ENCODE data around the gene EDAR. TPM values are rescaled to one million over a fixed set of nuclear protein-coding genes. Genes with fewer than 3 reads are reported as not detected.

EDAR gene
- polyA plus RNA-seq, 1 of the 3 experiments (the other 2 are of a cell fraction) = not detected

DNA sequence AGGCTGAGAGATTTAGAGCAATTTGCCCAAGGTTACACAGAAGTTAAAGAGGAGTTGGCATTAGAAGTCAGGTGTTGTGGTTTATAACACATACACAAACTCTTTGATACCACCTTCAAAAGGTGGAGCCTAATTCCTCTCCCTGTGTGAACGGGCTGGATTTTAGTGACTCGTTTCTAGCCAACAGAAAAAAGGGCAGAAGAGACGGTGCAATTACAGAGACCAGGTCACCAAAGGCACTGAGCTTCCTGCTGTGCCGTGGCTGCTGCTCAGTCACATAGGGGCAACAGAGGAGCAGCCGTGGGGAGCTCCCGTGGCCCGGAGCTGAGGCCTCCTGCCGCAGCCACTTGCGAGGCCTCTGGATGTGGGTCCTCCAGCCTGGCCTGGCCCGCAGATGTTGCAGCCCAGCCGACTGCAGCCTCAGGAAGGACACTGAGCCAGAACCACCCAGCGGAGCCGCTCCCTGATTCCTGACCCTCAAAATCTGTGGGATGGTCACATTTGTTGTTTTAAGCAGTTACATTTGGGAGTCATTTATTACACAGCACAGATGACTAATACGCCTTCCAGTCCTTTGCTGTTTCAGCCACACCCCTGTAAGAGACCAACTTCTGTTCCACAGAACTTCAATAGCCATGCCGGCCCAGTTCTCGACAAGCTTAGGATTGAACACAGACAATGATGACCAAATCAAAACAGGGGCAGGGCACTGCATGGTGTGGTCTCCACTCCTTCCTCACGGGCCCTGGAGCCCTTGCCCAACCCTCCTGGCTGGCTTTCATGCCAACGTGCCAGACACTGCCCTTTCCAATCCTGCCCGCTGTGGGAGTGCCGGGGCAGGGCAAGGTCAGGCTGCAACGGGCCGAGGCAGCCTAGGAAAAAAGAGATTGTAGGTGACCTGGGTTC is 17.1 kb downstream of the EDAR start:
- H3K9me2 ChIP-seq = no peaks in the 10 kb centered on the region
- POLR2A ChIA-PET = no interaction called here
- CTCF ChIA-PET = interaction anchor here (1.0 to 1.1 kb wide), 2 partner anchors 28 to 43 kb away, joined by 3 read pairs; no protein-coding TSS in a partner anchor
- H3K9ac ChIP-seq = no peak overlapping the region
- no peaks in the 10 kb centered on the region for H3F3A ChIP-seq (replicated peaks; ENCODE audit: insufficient read depth)
- no peak overlapping the region for H3K4me3 ChIP-seq (ENCODE audit: low read depth in 2 of 2, low read length in 1 of 2)
- 38% methylated on average over 9 of the region's 22 CpGs for whole genome bisulfite sequencing (ENCODE audit: low lambda C conversion rate)
- H2AFZ ChIP-seq (ENCODE audit: low read depth) = no peak overlapping the region
- no peaks in the 10 kb centered on the region; the same call in 1 of the 2 replicates for H3K27me3 ChIP-seq (ENCODE audit: insufficient read depth)
- H4K20me1 ChIP-seq (ENCODE audit: insufficient read depth) = no peaks in the 10 kb centered on the region
- H3K27ac ChIP-seq (ENCODE audit: low read depth in 2 of 2, low read length in 1 of 2) = no peak overlapping the region
- TF ChIP-seq TAF1 (IDR thresholded peaks at IDR 0.05; ENCODE audit: borderline replicate concordance, low read depth, low read length) = no peak
- TF ChIP-seq, protein P1, sequence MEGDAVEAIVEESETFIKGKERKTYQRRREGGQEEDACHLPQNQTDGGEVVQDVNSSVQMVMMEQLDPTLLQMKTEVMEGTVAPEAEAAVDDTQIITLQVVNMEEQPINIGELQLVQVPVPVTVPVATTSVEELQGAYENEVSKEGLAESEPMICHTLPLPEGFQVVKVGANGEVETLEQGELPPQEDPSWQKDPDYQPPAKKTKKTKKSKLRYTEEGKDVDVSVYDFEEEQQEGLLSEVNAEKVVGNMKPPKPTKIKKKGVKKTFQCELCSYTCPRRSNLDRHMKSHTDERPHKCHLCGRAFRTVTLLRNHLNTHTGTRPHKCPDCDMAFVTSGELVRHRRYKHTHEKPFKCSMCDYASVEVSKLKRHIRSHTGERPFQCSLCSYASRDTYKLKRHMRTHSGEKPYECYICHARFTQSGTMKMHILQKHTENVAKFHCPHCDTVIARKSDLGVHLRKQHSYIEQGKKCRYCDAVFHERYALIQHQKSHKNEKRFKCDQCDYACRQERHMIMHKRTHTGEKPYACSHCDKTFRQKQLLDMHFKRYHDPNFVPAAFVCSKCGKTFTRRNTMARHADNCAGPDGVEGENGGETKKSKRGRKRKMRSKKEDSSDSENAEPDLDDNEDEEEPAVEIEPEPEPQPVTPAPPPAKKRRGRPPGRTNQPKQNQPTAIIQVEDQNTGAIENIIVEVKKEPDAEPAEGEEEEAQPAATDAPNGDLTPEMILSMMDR (IDR thresholded peaks at IDR 0.05) = no peak
- TF ChIP-seq JUND (IDR thresholded peaks at IDR 0.05) = no peak
- TF ChIP-seq GABPA (IDR thresholded peaks at IDR 0.05; ENCODE audit: low read depth) = no peak
- no peak for TF ChIP-seq EP300 (IDR thresholded peaks at IDR 0.05; ENCODE audit: borderline replicate concordance in 1 of 2, low read depth in 1 of 2, low read length in 1 of 2)
- TF ChIP-seq, protein P2, sequence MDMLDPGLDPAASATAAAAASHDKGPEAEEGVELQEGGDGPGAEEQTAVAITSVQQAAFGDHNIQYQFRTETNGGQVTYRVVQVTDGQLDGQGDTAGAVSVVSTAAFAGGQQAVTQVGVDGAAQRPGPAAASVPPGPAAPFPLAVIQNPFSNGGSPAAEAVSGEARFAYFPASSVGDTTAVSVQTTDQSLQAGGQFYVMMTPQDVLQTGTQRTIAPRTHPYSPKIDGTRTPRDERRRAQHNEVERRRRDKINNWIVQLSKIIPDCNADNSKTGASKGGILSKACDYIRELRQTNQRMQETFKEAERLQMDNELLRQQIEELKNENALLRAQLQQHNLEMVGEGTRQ (IDR thresholded peaks at IDR 0.05; ENCODE audit: borderline replicate concordance, low read depth, low read length) = no peak
- no peak for TF ChIP-seq YY1 (IDR thresholded peaks at IDR 0.05; ENCODE audit: low read depth)
- TF ChIP-seq RAD21 (IDR thresholded peaks at IDR 0.05; ENCODE audit: low read length) = no peak
- no peak for TF ChIP-seq SMC3 (IDR thresholded peaks at IDR 0.05; ENCODE audit: low read depth, low read length)
- H3K9me3 ChIP-seq = no peaks in the 10 kb centered on the region
- no peak overlapping the region for H3K4me2 ChIP-seq
- H3K79me2 ChIP-seq (ENCODE audit: insufficient read depth) = no peaks in the 10 kb centered on the region
- no peaks in the 10 kb centered on the region for H3K36me3 ChIP-seq (replicated peaks in 1 of 2; ENCODE audit: control insufficient read depth in 1 of 2, insufficient read depth in 2 of 2, low read length in 1 of 2)
- no peak for DNase-seq
- no peaks in the 10 kb centered on the region for H3K4me1 ChIP-seq (ENCODE audit: control insufficient read depth in 1 of 2, insufficient read depth in 2 of 2, low read depth in 1 of 2, low read length in 1 of 2)

DNA sequence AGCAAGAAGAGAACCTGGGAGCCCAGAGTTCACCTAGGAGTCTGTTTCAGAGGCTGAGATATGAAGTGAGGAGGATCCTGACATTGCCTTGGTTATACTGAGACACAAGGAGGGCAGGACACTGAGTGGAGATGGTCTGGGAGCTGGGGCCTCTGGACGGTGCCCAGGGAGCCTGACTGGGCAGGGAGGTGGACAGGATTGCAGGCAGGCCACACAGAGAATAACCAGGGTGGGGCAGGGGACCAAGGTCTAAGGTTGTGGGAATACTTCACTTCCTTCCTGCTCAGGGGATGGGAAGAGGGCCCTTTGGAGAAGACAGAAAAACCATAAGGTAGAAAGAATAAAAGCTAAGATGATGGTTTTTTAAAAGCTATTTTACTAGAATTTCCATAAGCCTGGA is 18.7 kb downstream of the EDAR start:
- Histone ChIP-seq H3K4me3 (ENCODE audit: low read depth in 2 of 2, low read length in 1 of 2) (no peak overlapping the region), H3K4me1 (ENCODE audit: control insufficient read depth in 1 of 2, insufficient read depth in 2 of 2, low read depth in 1 of 2, low read length in 1 of 2) (no peaks in the 10 kb centered on the region), H3K9ac (no peak overlapping the region), H3K36me3 (replicated peaks in 1 of 2; ENCODE audit: control insufficient read depth in 1 of 2, insufficient read depth in 2 of 2, low read length in 1 of 2) (no peaks in the 10 kb centered on the region), H3K9me3 (no peaks in the 10 kb centered on the region), H3F3A (replicated peaks; ENCODE audit: insufficient read depth) (no peaks in the 10 kb centered on the region), H3K9me2 (no peaks in the 10 kb centered on the region), H3K27ac (ENCODE audit: low read depth in 2 of 2, low read length in 1 of 2) (no peak overlapping the region), H3K79me2 (ENCODE audit: insufficient read depth) (no peaks in the 10 kb centered on the region), H4K20me1 (ENCODE audit: insufficient read depth) (no peaks in the 10 kb centered on the region), H3K4me2 (no peak overlapping the region), H3K27me3 (ENCODE audit: insufficient read depth) (no peaks in the 10 kb centered on the region; the same call in 1 of the 2 replicates), H2AFZ (ENCODE audit: low read depth) (no peak overlapping the region)
- DNase-seq = no peak
- CTCF ChIA-PET = interaction anchor here (0.8 to 1.5 kb wide), 6 partner anchors 32 to 384 kb away, joined by 3 to 4 read pairs (median 3); no protein-coding TSS in a partner anchor
- TF ChIP-seq RAD21 (IDR thresholded peaks at IDR 0.05; ENCODE audit: low read length) = no peak
- no peak for TF ChIP-seq NFIC (IDR thresholded peaks at IDR 0.05; ENCODE audit: borderline replicate concordance)
- no peak for TF ChIP-seq GATA2 (CRISPR knock-in tag; IDR thresholded peaks at IDR 0.05)
- no peak for TF ChIP-seq EZH2phosphoT487 (IDR thresholded peaks at IDR 0.05; ENCODE audit: borderline replicate concordance, low read depth)
- TF ChIP-seq, protein P3, sequence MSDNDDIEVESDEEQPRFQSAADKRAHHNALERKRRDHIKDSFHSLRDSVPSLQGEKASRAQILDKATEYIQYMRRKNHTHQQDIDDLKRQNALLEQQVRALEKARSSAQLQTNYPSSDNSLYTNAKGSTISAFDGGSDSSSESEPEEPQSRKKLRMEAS (IDR thresholded peaks at IDR 0.05; ENCODE audit: low read depth) = no peak
- TF ChIP-seq, protein P1 (IDR thresholded peaks at IDR 0.05) = no peak
- no peak for TF ChIP-seq FOSL2 (IDR thresholded peaks at IDR 0.05; ENCODE audit: borderline replicate concordance, low read depth)
- WGBS (ENCODE audit: low lambda C conversion rate) = 22% methylated on average over 1 of the region's 1 CpG
- POLR2A ChIA-PET = no interaction called here
